IPS-20b (cell line): ENCODE measurements around the gene TGFB1.
A peak's percentile ranks its signal among the peaks of the same experiment; 100 is the strongest.

ENCODE experiments used
- H3K27ac ChIP-seq: one replicate; pipeline ENCODE4 v1.5.1; 2013; ENCODE audit warnings: low read length
- H3K27me3 ChIP-seq: 2 replicates; pipeline ENCODE4 v1.6.1; 2013; ENCODE audit warnings: mild to moderate bottlenecking, low read length, inconsistent platforms; ENCODE audit not compliant: insufficient read depth
- H3K36me3 ChIP-seq: 2 replicates; pipeline ENCODE4 v1.6.1; 2013; ENCODE audit warnings: low read depth, mild to moderate bottlenecking, inconsistent platforms, low read length, moderate library complexity; ENCODE audit not compliant: insufficient read depth
- H3K4me1 ChIP-seq: 2 replicates; pipeline ENCODE4 v1.6.1; 2013; ENCODE audit warnings: mild to moderate bottlenecking, control low read depth, inconsistent platforms, low read length, moderate library complexity; ENCODE audit not compliant: insufficient read depth
- H3K4me3 ChIP-seq: 2 replicates; pipeline ENCODE4 v1.5.1; 2013; ENCODE audit warnings: mild to moderate bottlenecking, low read length, inconsistent platforms
- H3K9ac ChIP-seq: 2 replicates; pipeline ENCODE4 v1.6.1; 2013; ENCODE audit warnings: low read depth, mild to moderate bottlenecking, inconsistent platforms, low read length, moderate library complexity
- H3K9me3 ChIP-seq: 2 replicates; pipeline ENCODE4 v1.6.1; 2013; ENCODE audit warnings: mild to moderate bottlenecking, low read depth, low read length, inconsistent platforms; ENCODE audit not compliant: insufficient read depth

TGFB1 gene

GRCh38 chr19:41353466-41354342, at the start of gene TGFB1:
Gene TGFB1, minus strand, starts transcription at chr19:41353922. Its CDS starts 878 bp downstream, at chr19:41353044.
- Histone ChIP-seq H3K9ac (peak within 1 kb of the TSS; percentile 58; the same call in 1 of the 2 replicates), H3K9me3 (no peaks in the 10 kb centered on the region), H3K36me3 (no peaks in the 10 kb centered on the region), H3K27ac (no peak within 1 kb of the TSS), H3K4me1 (peaks cover 4% of the 10 kb centered on the region; the same call in 1 of the 2 replicates), H3K27me3 (peaks cover 55% of the 10 kb centered on the region), H3K4me3 (peak within 1 kb of the TSS; percentile 72)

GRCh38 chr19:41402010-41402409, 48.3 kb upstream of the TGFB1 start:
- Histone ChIP-seq H3K36me3 (no peaks in the 10 kb centered on the region), H3K4me3 (no peak overlapping the region), H3K9ac (no peak overlapping the region), H3K4me1 (peaks cover 2% of the 10 kb centered on the region; the same call in 1 of the 2 replicates), H3K27ac (no peak overlapping the region), H3K9me3 (no peaks in the 10 kb centered on the region), H3K27me3 (no peaks in the 10 kb centered on the region)

- no peaks in the 10 kb centered on the region for H3K9me3 ChIP-seq
- no peak overlapping the region for H3K27ac ChIP-seq
- no peaks in the 10 kb centered on the region for H3K27me3 ChIP-seq
- H3K9ac ChIP-seq: no peak overlapping the region
- no peak overlapping the region for H3K4me3 ChIP-seq
- peaks cover 2% of the 10 kb centered on the region; the same call in 1 of the 2 replicates for H3K4me1 ChIP-seq
- no peaks in the 10 kb centered on the region for H3K36me3 ChIP-seq
These were observed 47.8 kb upstream of the TGFB1 start for GRCh38 chr19:41401483-41401882.

GRCh38 chr19:41399525-41399924, 45.8 kb upstream of the TGFB1 start:
- H3K27ac ChIP-seq: no peak overlapping the region
- no peaks in the 10 kb centered on the region for H3K36me3 ChIP-seq
- H3K4me1 ChIP-seq: peaks cover 2% of the 10 kb centered on the region; the same call in 1 of the 2 replicates
- no peak overlapping the region; the same call in 1 of the 2 replicates for H3K9ac ChIP-seq
- no peaks in the 10 kb centered on the region for H3K9me3 ChIP-seq
- no peak overlapping the region for H3K4me3 ChIP-seq
- no peaks in the 10 kb centered on the region for H3K27me3 ChIP-seq

- peaks cover 2% of the 10 kb centered on the region; the same call in 1 of the 2 replicates for H3K4me1 ChIP-seq
- no peak overlapping the region for H3K27ac ChIP-seq
- no peaks in the 10 kb centered on the region for H3K36me3 ChIP-seq
- H3K4me3 ChIP-seq: peak overlapping the region; percentile 94; the same call in 1 of the 2 replicates
- no peaks in the 10 kb centered on the region for H3K9me3 ChIP-seq
- H3K9ac ChIP-seq: peak overlapping the region; percentile 96; the same call in 1 of the 2 replicates
- H3K27me3 ChIP-seq: no peaks in the 10 kb centered on the region
These were observed 45.4 kb upstream of the TGFB1 start for GRCh38 chr19:41399091-41399490.

- H3K9me3 ChIP-seq: no peaks in the 10 kb centered on the region
- H3K9ac ChIP-seq: peak overlapping the region; percentile 96; the same call in 1 of the 2 replicates
- H3K27me3 ChIP-seq: no peaks in the 10 kb centered on the region
- H3K36me3 ChIP-seq: no peaks in the 10 kb centered on the region
- H3K4me1 ChIP-seq: peaks cover 2% of the 10 kb centered on the region; the same call in 1 of the 2 replicates
- H3K27ac ChIP-seq: no peak overlapping the region
- H3K4me3 ChIP-seq: peak overlapping the region; percentile 94
These were observed 44.9 kb upstream of the TGFB1 start for GRCh38 chr19:41398598-41398997.

- Histone ChIP-seq H3K27me3 (no peaks in the 10 kb centered on the region), H3K27ac (peak overlapping the region; percentile 98)
These were observed 44.3 kb upstream of the TGFB1 start for GRCh38 chr19:41398050-41398418.

GRCh38 chr19:41397086-41398049, 43.6 kb upstream of the TGFB1 start, which contains the start of the genes BCKDHA and EXOSC5:
Gene BCKDHA, plus strand, starts transcription at chr19:41397818. Its CDS starts 10 bp downstream, at chr19:41397828.
Gene EXOSC5, minus strand, starts transcription at chr19:41397359. Its CDS starts 31 bp downstream, at chr19:41397328.
- Histone ChIP-seq H3K36me3 (no peaks in the 10 kb centered on the region), H3K9ac (peak within 1 kb of the TSS; percentile 96), H3K27me3 (no peaks in the 10 kb centered on the region), H3K9me3 (no peaks in the 10 kb centered on the region), H3K4me3 (peak within 1 kb of the TSS; percentile 94), H3K27ac (peak within 1 kb of the TSS; percentile 98), H3K4me1 (peaks cover 2% of the 10 kb centered on the region; the same call in 1 of the 2 replicates)

More at GRCh38 chr19:41398050-41398418, 44.3 kb upstream of the TGFB1 start:
- H3K4me3 ChIP-seq: peak overlapping the region; percentile 94
- H3K9me3 ChIP-seq: no peaks in the 10 kb centered on the region
- H3K4me1 ChIP-seq: peaks cover 2% of the 10 kb centered on the region; the same call in 1 of the 2 replicates
- H3K9ac ChIP-seq: peak overlapping the region; percentile 96
- no peaks in the 10 kb centered on the region for H3K36me3 ChIP-seq

- Histone ChIP-seq H3K4me1 (peaks cover 2% of the 10 kb centered on the region; the same call in 1 of the 2 replicates), H3K36me3 (peaks cover 18% of the 10 kb centered on the region), H3K9ac (no peak overlapping the region), H3K4me3 (no peak overlapping the region), H3K9me3 (no peaks in the 10 kb centered on the region), H3K27me3 (no peaks in the 10 kb centered on the region), H3K27ac (no peak overlapping the region)
These were observed 41.6 kb upstream of the TGFB1 start for GRCh38 chr19:41395355-41395754.

GRCh38 chr19:41392775-41393174, 39.1 kb upstream of the TGFB1 start:
- no peaks in the 10 kb centered on the region for H3K9me3 ChIP-seq
- no peak overlapping the region for H3K9ac ChIP-seq
- H3K27ac ChIP-seq: no peak overlapping the region
- H3K4me3 ChIP-seq: no peak overlapping the region
- no peaks in the 10 kb centered on the region for H3K4me1 ChIP-seq
- H3K27me3 ChIP-seq: no peaks in the 10 kb centered on the region
- peaks cover 30% of the 10 kb centered on the region for H3K36me3 ChIP-seq

- no peaks in the 10 kb centered on the region for H3K27me3 ChIP-seq
- no peaks in the 10 kb centered on the region for H3K9me3 ChIP-seq
- no peaks in the 10 kb centered on the region for H3K4me1 ChIP-seq
- H3K36me3 ChIP-seq: peaks cover 40% of the 10 kb centered on the region
- H3K27ac ChIP-seq: no peak overlapping the region
- no peak overlapping the region for H3K4me3 ChIP-seq
- no peak overlapping the region for H3K9ac ChIP-seq
These were observed 37.9 kb upstream of the TGFB1 start for GRCh38 chr19:41391618-41392017.
